Calu3 (cell line): ENCODE measurements around the gene COL9A3. TPM values are rescaled to one million over a fixed set of nuclear protein-coding genes. Genes with fewer than 3 reads are reported as not detected.

Experiments
- BruUV-seq: library from RNA; stranded (reverse); fragments of 400-500 nt; replicated peaks from 2 replicates; lab custom pipeline; 2021; lab: Mats Ljungman, UMichigan
- CTCF ChIA-PET: fragments of 300-600 bp; sonication (Branson Sonifier 250); formaldehyde crosslinking; loops from one replicate; lab custom pipeline; 2022; ENCODE audit warnings: antibody characterized with exemption; lab: Charles Lee
- DNase-seq: peaks from one replicate; pipeline ENCODE4 v3.0.0; 2022
- H3K27ac Mint-ChIP-seq: one replicate; pipeline ENCODE4 v1.8.0; 2022; ENCODE audit warnings: mixed read lengths; ENCODE audit not compliant: unreplicated experiment
- H3K27me3 Mint-ChIP-seq: one replicate; pipeline ENCODE4 v1.8.0; 2022; ENCODE audit warnings: mixed read lengths; ENCODE audit not compliant: unreplicated experiment
- H3K36me3 Mint-ChIP-seq: one replicate; pipeline ENCODE4 v1.8.0; 2022; ENCODE audit warnings: mild to moderate bottlenecking, moderate library complexity, mixed read lengths; ENCODE audit not compliant: insufficient read depth, unreplicated experiment
- H3K4me1 Mint-ChIP-seq: one replicate; pipeline ENCODE4 v1.8.0; 2022; ENCODE audit warnings: mild to moderate bottlenecking, low read depth, mixed read lengths; ENCODE audit not compliant: unreplicated experiment
- H3K4me3 Mint-ChIP-seq: one replicate; pipeline ENCODE4 v1.8.0; 2022; ENCODE audit warnings: mild to moderate bottlenecking, low read depth, moderate library complexity, mixed read lengths; ENCODE audit not compliant: unreplicated experiment
- H3K9me3 Mint-ChIP-seq: one replicate; pipeline ENCODE4 v1.8.0; 2022; ENCODE audit warnings: low read depth, mixed read lengths; ENCODE audit not compliant: unreplicated experiment
- intact Hi-C: fragments of 100-400 bp; cut with micrococcal nuclease; formaldehyde crosslinking; loops from one replicate; pipeline ENCODE4 v1.10.0; 2022; ENCODE audit not compliant: unreplicated experiment
- total RNA-seq: library from RNA; stranded (reverse); gene quantifications from 2 replicates; pipeline ENCODE4 v1.2.3, GENCODE V29; 2022
- TF ChIP-seq, protein P1 (sequence below): fragments of 200-600 bp; IDR thresholded peaks from one replicate; pipeline ENCODE4 v1.8.0; 2022; ENCODE audit warnings: antibody characterized with exemption; ENCODE audit not compliant: unreplicated experiment

COL9A3 gene
- total RNA-seq, 1 experiment from 2014 or later: 2.7 TPM

DNA sequence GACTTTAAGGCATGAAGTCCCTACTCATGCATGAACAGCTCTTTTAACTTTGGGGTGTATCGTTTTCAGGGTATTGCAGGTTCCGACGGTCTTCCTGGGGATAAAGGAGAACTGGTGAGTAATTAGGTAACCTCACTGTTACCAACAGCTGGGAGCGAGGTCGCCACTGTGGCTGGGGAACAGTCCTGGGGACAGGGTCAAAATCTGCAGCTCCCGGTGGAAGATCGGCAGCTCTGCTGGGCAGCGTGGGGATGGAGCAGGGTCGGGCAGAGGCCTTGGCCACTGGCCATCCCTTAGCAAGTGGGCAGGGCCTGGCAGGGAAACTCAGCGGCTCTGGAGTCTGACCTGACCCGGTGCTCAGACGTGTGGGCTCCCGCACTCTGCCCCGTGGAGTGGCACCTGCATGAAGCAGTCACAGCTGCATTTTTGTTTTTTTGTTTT is 16.1 kb downstream of the COL9A3 start:
- peaks cover 8% of the 10 kb centered on the region for H3K36me3 Mint-ChIP-seq
- CTCF ChIA-PET: interaction anchor here (0.9 to 1.4 kb wide), 2 partner anchors 10 to 16 kb away, joined by 3 read pairs; no protein-coding TSS in a partner anchor
- intact Hi-C loops: no loop called here
- BruUV-seq: no TSS peak
- H3K4me3 Mint-ChIP-seq: peak overlapping the region; percentile 55
- no peak for DNase-seq
- H3K4me1 Mint-ChIP-seq: peaks cover 22% of the 10 kb centered on the region
- TF ChIP-seq, protein P1, sequence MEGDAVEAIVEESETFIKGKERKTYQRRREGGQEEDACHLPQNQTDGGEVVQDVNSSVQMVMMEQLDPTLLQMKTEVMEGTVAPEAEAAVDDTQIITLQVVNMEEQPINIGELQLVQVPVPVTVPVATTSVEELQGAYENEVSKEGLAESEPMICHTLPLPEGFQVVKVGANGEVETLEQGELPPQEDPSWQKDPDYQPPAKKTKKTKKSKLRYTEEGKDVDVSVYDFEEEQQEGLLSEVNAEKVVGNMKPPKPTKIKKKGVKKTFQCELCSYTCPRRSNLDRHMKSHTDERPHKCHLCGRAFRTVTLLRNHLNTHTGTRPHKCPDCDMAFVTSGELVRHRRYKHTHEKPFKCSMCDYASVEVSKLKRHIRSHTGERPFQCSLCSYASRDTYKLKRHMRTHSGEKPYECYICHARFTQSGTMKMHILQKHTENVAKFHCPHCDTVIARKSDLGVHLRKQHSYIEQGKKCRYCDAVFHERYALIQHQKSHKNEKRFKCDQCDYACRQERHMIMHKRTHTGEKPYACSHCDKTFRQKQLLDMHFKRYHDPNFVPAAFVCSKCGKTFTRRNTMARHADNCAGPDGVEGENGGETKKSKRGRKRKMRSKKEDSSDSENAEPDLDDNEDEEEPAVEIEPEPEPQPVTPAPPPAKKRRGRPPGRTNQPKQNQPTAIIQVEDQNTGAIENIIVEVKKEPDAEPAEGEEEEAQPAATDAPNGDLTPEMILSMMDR: no peak
- H3K9me3 Mint-ChIP-seq: no peaks in the 10 kb centered on the region
- H3K27ac Mint-ChIP-seq: no peak overlapping the region
- H3K27me3 Mint-ChIP-seq: peaks cover 27% of the 10 kb centered on the region

DNA sequence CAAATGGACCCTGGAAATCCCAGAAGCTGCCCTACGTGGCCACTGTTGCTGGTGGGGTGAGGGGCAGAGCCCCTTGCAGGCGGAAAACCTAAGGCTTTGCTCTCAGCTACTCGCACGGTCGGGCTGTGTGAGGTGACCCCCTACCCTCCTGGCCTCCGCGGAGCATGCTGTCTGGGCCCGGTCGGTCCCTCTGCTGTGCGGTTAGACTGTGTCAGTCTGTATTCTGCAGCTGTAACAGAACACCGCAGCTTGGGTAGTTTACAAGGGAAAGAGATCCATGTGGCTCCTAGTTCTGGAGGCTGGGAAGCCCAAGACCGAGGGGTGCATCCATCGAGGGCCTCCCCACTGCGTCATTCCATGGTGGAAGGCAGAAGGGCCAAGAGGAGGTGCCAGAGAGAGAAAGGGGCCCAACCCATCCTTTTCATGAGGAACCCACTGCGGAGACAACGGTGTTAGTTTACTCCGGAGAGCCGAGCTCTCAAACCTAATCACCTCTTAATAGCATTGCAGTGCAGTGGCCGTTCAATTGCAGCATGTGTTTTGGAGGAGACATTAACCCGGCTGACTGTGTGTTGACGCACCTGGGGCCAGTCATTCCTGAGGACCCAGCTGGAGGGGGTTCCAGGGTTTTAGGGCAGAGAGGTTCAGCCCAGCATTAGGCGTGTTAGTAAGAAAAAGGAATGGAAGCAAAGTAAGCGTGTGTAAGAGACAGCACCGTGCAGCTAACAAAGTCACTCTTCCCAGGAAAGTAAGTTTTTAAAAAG is 18.3 kb downstream of the COL9A3 start:
- Mint-ChIP-seq H3K27ac (no peak overlapping the region), H3K4me1 (peaks cover 22% of the 10 kb centered on the region), H3K4me3 (no peak overlapping the region), H3K9me3 (no peaks in the 10 kb centered on the region), H3K27me3 (peaks cover 27% of the 10 kb centered on the region), H3K36me3 (peaks cover 8% of the 10 kb centered on the region)
- intact Hi-C loops: no loop called here
- TF ChIP-seq, protein P1: no peak
- no peak for DNase-seq
- CTCF ChIA-PET: no interaction called here
- BruUV-seq: no TSS peak

DNA sequence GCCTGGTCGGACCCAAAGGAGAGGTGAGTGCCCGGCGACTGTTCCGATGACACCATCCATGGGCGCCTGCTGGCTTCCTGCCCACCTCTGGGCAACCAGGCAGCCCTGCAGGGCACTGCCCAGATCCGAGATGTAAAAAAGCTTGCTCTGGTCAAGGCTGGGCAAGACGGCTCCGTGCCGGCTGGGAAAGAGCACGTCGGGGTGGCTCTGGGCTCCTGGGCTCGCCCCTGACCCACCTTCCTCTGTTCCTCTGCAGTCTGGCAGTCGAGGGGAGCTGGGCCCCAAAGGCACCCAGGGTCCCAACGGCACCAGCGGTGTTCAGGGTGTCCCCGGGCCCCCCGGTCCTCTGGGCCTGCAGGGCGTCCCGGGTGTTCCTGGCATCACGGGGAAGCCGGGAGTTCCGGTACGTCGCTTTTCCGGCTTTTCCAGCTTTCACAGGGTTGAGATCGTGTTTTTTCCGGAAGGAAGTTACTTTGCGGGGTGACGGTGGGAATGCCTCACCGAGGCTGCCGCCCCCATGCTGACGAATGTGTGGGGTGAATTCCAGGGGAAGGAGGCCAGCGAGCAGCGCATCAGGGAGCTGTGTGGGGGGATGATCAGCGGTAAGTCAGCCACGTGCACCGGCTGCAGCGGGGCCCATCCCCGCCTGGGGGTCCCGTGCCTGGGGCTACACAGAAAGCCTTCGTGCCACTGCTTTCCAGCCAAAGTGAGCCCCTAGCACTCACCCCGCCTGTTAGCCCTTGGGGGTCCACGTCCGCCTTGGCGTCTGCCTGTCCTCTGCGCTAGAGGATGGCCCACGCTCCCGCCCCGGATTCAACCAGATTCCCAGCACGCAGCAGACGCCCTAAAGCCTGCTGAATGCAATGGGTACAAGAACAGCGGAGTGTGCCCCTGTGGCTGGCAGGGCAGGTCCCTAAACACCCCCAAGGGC is 19.3 kb downstream of the COL9A3 start:
- DNase-seq: no peak
- CTCF ChIA-PET: no interaction called here
- TF ChIP-seq, protein P1: no peak
- Mint-ChIP-seq H3K9me3 (no peaks in the 10 kb centered on the region), H3K27me3 (peaks cover 27% of the 10 kb centered on the region), H3K4me3 (no peak overlapping the region), H3K27ac (no peak overlapping the region), H3K4me1 (peaks cover 21% of the 10 kb centered on the region), H3K36me3 (peaks cover 8% of the 10 kb centered on the region)
- intact Hi-C loops: no loop called here
- BruUV-seq: no TSS peak

DNA sequence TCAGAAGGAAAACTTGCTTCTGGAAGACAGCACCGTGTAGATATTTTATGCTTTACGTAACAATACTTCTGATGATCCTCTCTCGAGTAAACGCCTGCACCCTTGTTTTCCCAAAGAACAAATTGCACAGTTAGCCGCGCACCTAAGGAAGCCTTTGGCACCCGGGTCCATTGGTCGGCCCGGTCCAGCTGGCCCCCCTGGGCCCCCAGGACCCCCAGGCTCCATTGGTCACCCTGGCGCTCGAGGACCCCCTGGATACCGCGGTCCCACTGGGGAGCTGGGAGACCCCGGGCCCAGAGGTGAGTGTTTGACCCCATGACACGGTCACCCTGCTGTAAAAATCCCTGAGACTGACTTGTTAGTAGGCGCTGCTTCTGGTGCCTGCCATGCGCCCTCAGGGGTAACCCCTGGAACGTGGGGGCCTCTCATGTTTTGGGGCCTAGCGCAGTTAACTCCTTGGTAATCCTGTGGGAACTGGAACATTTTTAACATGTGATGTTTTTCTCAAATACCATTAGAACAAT is 20.2 kb downstream of the COL9A3 start:
- peaks cover 8% of the 10 kb centered on the region for H3K36me3 Mint-ChIP-seq
- CTCF ChIA-PET: no interaction called here
- BruUV-seq: no TSS peak
- DNase-seq: no peak
- peaks cover 27% of the 10 kb centered on the region for H3K27me3 Mint-ChIP-seq
- H3K9me3 Mint-ChIP-seq: no peaks in the 10 kb centered on the region
- peaks cover 13% of the 10 kb centered on the region for H3K4me1 Mint-ChIP-seq
- no peak overlapping the region for H3K27ac Mint-ChIP-seq
- intact Hi-C loops: no loop called here
- H3K4me3 Mint-ChIP-seq: no peak overlapping the region
- TF ChIP-seq, protein P1: no peak
